Gastrocnemius medialis (tissue), 4 donors: ENCODE results near the gene ADARB2. TPM values are rescaled to one million over a fixed set of nuclear protein-coding genes. Genes with fewer than 3 reads are reported as not detected.

Experiments used
- ATAC-seq, 2 donors: fragments of 150-250 bp; one replicate each; pipeline ENCODE4 v1.9.1; 2016
- DNase-seq, 2 donors: peaks; one replicate each; pipeline ENCODE4 v3.0.0-alpha.2; 2019
- H3K27ac ChIP-seq, 4 donors: fragments of 200-600 bp; sonication (generic); 1 replicate in 1 of 4; 2 replicates in 3 of 4; pipeline ENCODE4 v1.5.1; 2016 to 2018; ENCODE audit warnings: mild to moderate bottlenecking in 2 of 4, moderate library complexity in 1 of 4
- H3K27me3 ChIP-seq, 3 donors: fragments of 200-600 bp; sonication (generic) in 2 of 3; 1 replicate in 1 of 3; 2 replicates in 2 of 3; pipeline versions ENCODE4 v1.5.1 to v1.6.0; 2016 to 2019; ENCODE audit warnings: mild to moderate bottlenecking in 1 of 3, moderate library complexity in 1 of 3
- H3K36me3 ChIP-seq, 2 donors: fragments of 200-600 bp; sonication (generic) in 1 of 2; one replicate each; pipeline ENCODE4 v1.5.1; 2017 to 2018
- H3K4me1 ChIP-seq, 2 donors: fragments of 200-600 bp; sonication (generic) in 1 of 2; one replicate each; pipeline ENCODE4 v1.5.1; 2016 to 2017; ENCODE audit warnings: mild to moderate bottlenecking in 2 of 2
- H3K4me3 ChIP-seq, 4 donors: fragments of 200-600 bp; sonication (generic) in 3 of 4; 1 replicate in 1 of 4; 2 replicates in 3 of 4; pipeline ENCODE4 v1.5.1; 2016 to 2019; ENCODE audit warnings: mild to moderate bottlenecking in 2 of 4
- H3K9me3 ChIP-seq, 3 donors: fragments of 200-600 bp; sonication (generic) in 2 of 3; 1 replicate in 1 of 3; 2 replicates in 2 of 3; pipeline ENCODE4 v1.5.1; 2016 to 2019
- POLR2A ChIP-seq, 2 donors: fragments of 450-650 bp; IDR thresholded peaks; one replicate each; pipeline ENCODE4 v1.6.1; 2017; ENCODE audit warnings: antibody characterized with exemption in 2 of 2, mild to moderate bottlenecking in 2 of 2, moderate library complexity in 2 of 2
- in situ Hi-C, 4 donors: fragments of 200-750 bp; cut with MboI; loops; one replicate each; pipeline versions ENCODE4 v1.15.0 to v1.8.0; 2017; ENCODE audit warnings: low sequenced_read_pairs in 4 of 4
- intact Hi-C: fragments of 100-400 bp; cut with DNase I; formaldehyde crosslinking; loops from one replicate; pipeline ENCODE4 v1.15.1; 2023; ENCODE audit warnings: low total_unique reads
- total RNA-seq, 4 donors: library from RNA; depleted of rRNA; stranded (reverse); fragments of >200 nt; gene quantifications; one replicate each; pipeline versions ENCODE4 v1.1.0 to v1.2.3, GENCODE V29; 2016
- TF ChIP-seq, protein P1 (sequence below), 5 experiments: fragments of 450-650 bp in 3 of 5; fragments of 200-600 bp in 2 of 5; sonication (generic) in 2 of 5; IDR thresholded peaks in 4 of 5; conservative IDR thresholded peaks in 1 of 5; 1 replicate in 4 of 5; 2 replicates in 1 of 5; pipeline ENCODE4 v1.5.1; 2016 to 2019; ENCODE audit warnings: antibody characterized with exemption in 5 of 5, mild to moderate bottlenecking in 3 of 5, moderate library complexity in 3 of 5

Gene ADARB2
- total RNA-seq, 4 donors from 2014 or later: 0.07 to 0.87 (median 0.10) TPM

- no peak for ATAC-seq
- in situ Hi-C loops: no loop called here
- no peaks in the 10 kb centered on the region for H3K27me3 ChIP-seq
Measured at GRCh38 chr10:1654811-1655356, 82.4 kb downstream of the ADARB2 start.

GRCh38 chr10:1654247-1654646, 83.1 kb downstream of the ADARB2 start:
- Histone ChIP-seq H3K36me3 (no peaks in the 10 kb centered on the region), H3K9me3 (no peaks in the 10 kb centered on the region), H3K4me3 (no peak overlapping the region), H3K4me1 (no peaks in the 10 kb centered on the region), H3K27me3 (no peaks in the 10 kb centered on the region), H3K27ac (no peak overlapping the region)
- ATAC-seq (no peak), DNase-seq (no peak)
- TF ChIP-seq POLR2A (IDR thresholded peaks at IDR 0.05): no peak
- TF ChIP-seq, protein P1, sequence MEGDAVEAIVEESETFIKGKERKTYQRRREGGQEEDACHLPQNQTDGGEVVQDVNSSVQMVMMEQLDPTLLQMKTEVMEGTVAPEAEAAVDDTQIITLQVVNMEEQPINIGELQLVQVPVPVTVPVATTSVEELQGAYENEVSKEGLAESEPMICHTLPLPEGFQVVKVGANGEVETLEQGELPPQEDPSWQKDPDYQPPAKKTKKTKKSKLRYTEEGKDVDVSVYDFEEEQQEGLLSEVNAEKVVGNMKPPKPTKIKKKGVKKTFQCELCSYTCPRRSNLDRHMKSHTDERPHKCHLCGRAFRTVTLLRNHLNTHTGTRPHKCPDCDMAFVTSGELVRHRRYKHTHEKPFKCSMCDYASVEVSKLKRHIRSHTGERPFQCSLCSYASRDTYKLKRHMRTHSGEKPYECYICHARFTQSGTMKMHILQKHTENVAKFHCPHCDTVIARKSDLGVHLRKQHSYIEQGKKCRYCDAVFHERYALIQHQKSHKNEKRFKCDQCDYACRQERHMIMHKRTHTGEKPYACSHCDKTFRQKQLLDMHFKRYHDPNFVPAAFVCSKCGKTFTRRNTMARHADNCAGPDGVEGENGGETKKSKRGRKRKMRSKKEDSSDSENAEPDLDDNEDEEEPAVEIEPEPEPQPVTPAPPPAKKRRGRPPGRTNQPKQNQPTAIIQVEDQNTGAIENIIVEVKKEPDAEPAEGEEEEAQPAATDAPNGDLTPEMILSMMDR (IDR thresholded peaks at IDR 0.05 in 4 of 5, conservative IDR thresholded peaks at IDR 0.05 in 1 of 5): no peak
- in situ Hi-C loops: no loop called here
- intact Hi-C loops: no loop called here

More at GRCh38 chr10:1654811-1655356, 82.4 kb downstream of the ADARB2 start:
- intact Hi-C loops: no loop called here
- H3K4me1 ChIP-seq: no peaks in the 10 kb centered on the region
- H3K36me3 ChIP-seq: no peaks in the 10 kb centered on the region
- no peak overlapping the region for H3K4me3 ChIP-seq
- TF ChIP-seq, protein P1 (IDR thresholded peaks at IDR 0.05 in 4 of 5, conservative IDR thresholded peaks at IDR 0.05 in 1 of 5): no peak
- TF ChIP-seq POLR2A (IDR thresholded peaks at IDR 0.05): no peak
- no peak for DNase-seq
- no peak overlapping the region for H3K27ac ChIP-seq
- no peaks in the 10 kb centered on the region for H3K9me3 ChIP-seq

GRCh38 chr10:1653321-1653720, 84.0 kb downstream of the ADARB2 start:
- in situ Hi-C loops: no loop called here
- ATAC-seq: no peak
- no peaks in the 10 kb centered on the region for H3K27me3 ChIP-seq

GRCh38 chr10:1652151-1652550, 85.2 kb downstream of the ADARB2 start:
- no peak for TF ChIP-seq POLR2A (IDR thresholded peaks at IDR 0.05)
- TF ChIP-seq, protein P1 (IDR thresholded peaks at IDR 0.05 in 4 of 5, conservative IDR thresholded peaks at IDR 0.05 in 1 of 5): no peak
- DNase-seq: no peak

More at GRCh38 chr10:1653321-1653720, 84.0 kb downstream of the ADARB2 start:
- intact Hi-C loops: no loop called here
- H3K9me3 ChIP-seq: no peaks in the 10 kb centered on the region
- H3K27ac ChIP-seq: no peak overlapping the region
- H3K4me1 ChIP-seq: no peaks in the 10 kb centered on the region
- H3K36me3 ChIP-seq: no peaks in the 10 kb centered on the region
- H3K4me3 ChIP-seq: no peak overlapping the region
- DNase-seq: no peak
- TF ChIP-seq POLR2A (IDR thresholded peaks at IDR 0.05): no peak
- TF ChIP-seq, protein P1 (IDR thresholded peaks at IDR 0.05 in 4 of 5, conservative IDR thresholded peaks at IDR 0.05 in 1 of 5): no peak

More at GRCh38 chr10:1652151-1652550, 85.2 kb downstream of the ADARB2 start:
- no peaks in the 10 kb centered on the region for H3K27me3 ChIP-seq
- intact Hi-C loops: no loop called here
- H3K4me3 ChIP-seq: no peak overlapping the region
- H3K27ac ChIP-seq: no peak overlapping the region
- H3K9me3 ChIP-seq: no peaks in the 10 kb centered on the region
- in situ Hi-C loops: no loop called here
- no peak for ATAC-seq
- no peaks in the 10 kb centered on the region for H3K4me1 ChIP-seq
- H3K36me3 ChIP-seq: no peaks in the 10 kb centered on the region
